Activated CD8-positive, alpha-beta T cell treated with anti-CD3 and anti-CD28 coated beads for 36 hours (primary cell): Measurements from ENCODE around the gene NOC2L. TPM values are rescaled to one million over a fixed set of nuclear protein-coding genes. Genes with fewer than 3 reads are reported as not detected.

Source experiments
- ATAC-seq: fragments of 200-7000 bp; cut with Tn5 transposase; one replicate; pipeline ENCODE4 v1.10.0; 2021; ENCODE audit warnings: mild to moderate bottlenecking, moderate library complexity
- CTCF ChIA-PET: fragments of 350-600 bp; sonication (Branson Sonifier 250); formaldehyde crosslinking; loops from one replicate; lab custom pipeline; 2021; ENCODE audit warnings: antibody characterized with exemption; lab: Charles Lee
- POLR2A ChIA-PET: fragments of 350-600 bp; sonication (Branson Sonifier 250); formaldehyde crosslinking; loops from one replicate; lab custom pipeline; 2021; ENCODE audit warnings: antibody characterized with exemption; lab: Charles Lee
- DNase-seq: peaks from one replicate; pipeline ENCODE4 v3.0.0-alpha.2; 2020
- H3K27ac Mint-ChIP-seq: one replicate; pipeline ENCODE4 v1.8.0; 2021; ENCODE audit warnings: mild to moderate bottlenecking, mixed read lengths
- H3K27me3 Mint-ChIP-seq: one replicate; pipeline ENCODE4 v1.8.0; 2021; ENCODE audit warnings: mixed read lengths
- H3K36me3 Mint-ChIP-seq: one replicate; pipeline ENCODE4 v1.8.0; 2021; ENCODE audit warnings: low read depth, mixed read lengths
- H3K4me1 Mint-ChIP-seq: one replicate; pipeline ENCODE4 v1.8.0; 2021; ENCODE audit warnings: low read depth, mixed read lengths
- H3K4me3 Mint-ChIP-seq: one replicate; pipeline ENCODE4 v1.8.0; 2021; ENCODE audit warnings: mild to moderate bottlenecking, moderate library complexity, mixed read lengths
- H3K9me3 Mint-ChIP-seq: one replicate; pipeline ENCODE4 v1.8.0; 2021; ENCODE audit warnings: mixed read lengths
- CTCF ChIP-seq: fragments of 200-600 bp; IDR thresholded peaks from one replicate; pipeline ENCODE4 v1.8.0; 2022; ENCODE audit warnings: antibody characterized with exemption, mild to moderate bottlenecking
- intact Hi-C: fragments of 100-400 bp; cut with micrococcal nuclease; formaldehyde crosslinking; loops from one replicate; pipeline ENCODE4 v1.10.0; 2022
- total RNA-seq, 2 experiments: library from RNA; stranded (reverse); gene quantifications; one replicate each; pipeline ENCODE4 v1.2.3, GENCODE V29; 2021

Gene NOC2L
- total RNA-seq, 2 experiments from 2014 or later = 138 to 139 TPM

- Mint-ChIP-seq H3K4me1 (no peaks in the 10 kb centered on the region), H3K9me3 (no peaks in the 10 kb centered on the region), H3K36me3 (no peaks in the 10 kb centered on the region), H3K4me3 (no peak overlapping the region), H3K27ac (no peak overlapping the region), H3K27me3 (peaks cover 24% of the 10 kb centered on the region)
- ChIA-PET CTCF (no interaction called here), POLR2A (interaction anchor here (1.0 to 1.3 kb wide), 3 partner anchors 11 to 29 kb away, joined by 3 to 4 read pairs (median 3); partner anchors contain the start of gene NOC2L)
- DNase-seq = no peak
- intact Hi-C loops = no loop called here
- ATAC-seq = no peak
- no peak for TF ChIP-seq CTCF
These were observed 29.1 kb downstream of the NOC2L start for GRCh38 chr1:929712-930632.

- no peak for ATAC-seq
These were observed 30.0 kb downstream of the NOC2L start for GRCh38 chr1:928825-929661.

GRCh38 chr1:927748-928147, 31.3 kb downstream of the NOC2L start:
- H3K4me3 Mint-ChIP-seq = no peak overlapping the region
- H3K4me1 Mint-ChIP-seq = peaks cover 7% of the 10 kb centered on the region
- no peaks in the 10 kb centered on the region for H3K36me3 Mint-ChIP-seq
- H3K9me3 Mint-ChIP-seq = no peaks in the 10 kb centered on the region
- TF ChIP-seq CTCF = no peak
- H3K27ac Mint-ChIP-seq = no peak overlapping the region
- ATAC-seq (no peak), DNase-seq (no peak)
- ChIA-PET CTCF (interaction anchor here (1.6 kb wide), 1 partner anchor 15 kb away, joined by 3 read pairs; no protein-coding TSS in a partner anchor), POLR2A (interaction anchor here (1.3 kb wide), 1 partner anchor 11 kb away, joined by 4 read pairs; no protein-coding TSS in a partner anchor)
- intact Hi-C loops = no loop called here
- peaks cover 29% of the 10 kb centered on the region for H3K27me3 Mint-ChIP-seq

More at GRCh38 chr1:928825-929661, 30.0 kb downstream of the NOC2L start:
- TF ChIP-seq CTCF = no peak
- ChIA-PET CTCF (interaction anchor here (1.6 kb wide), 1 partner anchor 13 kb away, joined by 3 read pairs; no protein-coding TSS in a partner anchor), POLR2A (interaction anchor here (1.0 to 1.3 kb wide), 3 partner anchors 10 to 30 kb away, joined by 3 to 4 read pairs (median 3); partner anchors contain the start of gene NOC2L)
- DNase-seq = no peak
- intact Hi-C loops = no loop called here
- Mint-ChIP-seq H3K9me3 (no peaks in the 10 kb centered on the region), H3K27ac (no peak overlapping the region), H3K4me3 (no peak overlapping the region), H3K36me3 (no peaks in the 10 kb centered on the region), H3K27me3 (peaks cover 25% of the 10 kb centered on the region), H3K4me1 (no peaks in the 10 kb centered on the region)

- Mint-ChIP-seq H3K27ac (no peak overlapping the region), H3K4me1 (peaks cover 7% of the 10 kb centered on the region), H3K4me3 (no peak overlapping the region), H3K27me3 (peaks cover 34% of the 10 kb centered on the region), H3K9me3 (no peaks in the 10 kb centered on the region), H3K36me3 (no peaks in the 10 kb centered on the region)
- ChIA-PET CTCF (no interaction called here), POLR2A (interaction anchor here (0.9 kb wide), 1 partner anchor 42 kb away, joined by 3 read pairs; no protein-coding TSS in a partner anchor)
- intact Hi-C loops = no loop called here
- DNase-seq = no peak
- ATAC-seq = no peak
- TF ChIP-seq CTCF = no peak
These were observed 31.8 kb downstream of the NOC2L start for GRCh38 chr1:927234-927633.
